H9 (cell line): ENCODE data around the gene SDC3. TPM values are rescaled to one million over a fixed set of nuclear protein-coding genes. Genes with fewer than 3 reads are reported as not detected.

ENCODE experiments used
- DNase-seq: peaks from one replicate; pipeline ENCODE4 v3.0.0-alpha.2; 2017
- H2AFZ ChIP-seq: one replicate; pipeline ENCODE4 v1.6.1; 2013; ENCODE audit warnings: mild to moderate bottlenecking, low read length, control low read depth, moderate library complexity
- H2AK5ac ChIP-seq: 2 replicates; pipeline ENCODE4 v1.6.1; 2013; ENCODE audit warnings: low read length, control low read depth, mixed read lengths; ENCODE audit not compliant: insufficient read length
- H2BK120ac ChIP-seq: one replicate; pipeline ENCODE4 v1.6.1; 2013; ENCODE audit warnings: low read depth, mild to moderate bottlenecking, low read length, control low read depth, inconsistent platforms; ENCODE audit not compliant: poor library complexity, severe bottlenecking
- H2BK12ac ChIP-seq: 2 replicates; pipeline ENCODE4 v1.6.1; 2013; ENCODE audit warnings: low read length, control low read depth, mixed read lengths, low read depth; ENCODE audit not compliant: insufficient read length
- H2BK15ac ChIP-seq: 2 replicates; pipeline ENCODE4 v1.6.1; 2013; ENCODE audit warnings: low read depth, low read length, control low read depth
- H2BK20ac ChIP-seq: one replicate; pipeline ENCODE4 v1.6.1; 2013; ENCODE audit warnings: low read depth, mild to moderate bottlenecking, low read length, control low read depth, inconsistent platforms; ENCODE audit not compliant: poor library complexity, severe bottlenecking
- H2BK5ac ChIP-seq: 2 replicates; pipeline ENCODE4 v1.6.1; 2013; ENCODE audit warnings: low read length, control low read depth, mixed read lengths; ENCODE audit not compliant: insufficient read length
- H3K14ac ChIP-seq: 2 replicates; pipeline ENCODE4 v1.6.1; 2013; ENCODE audit warnings: low read length, control low read depth; ENCODE audit not compliant: insufficient read depth
- H3K18ac ChIP-seq: 2 replicates; pipeline ENCODE4 v1.6.1; 2013; ENCODE audit warnings: low read depth, mild to moderate bottlenecking, mixed read lengths, low read length, control low read depth; ENCODE audit not compliant: insufficient read length
- H3K23ac ChIP-seq: 2 replicates; pipeline ENCODE4 v1.6.1; 2013; ENCODE audit warnings: low read length, control low read depth, mixed read lengths, low read depth; ENCODE audit not compliant: insufficient read length
- H3K23me2 ChIP-seq: 2 replicates; pipeline ENCODE4 v1.6.1; 2013; ENCODE audit warnings: low read depth, mild to moderate bottlenecking, mixed read lengths, low read length, control low read depth; ENCODE audit not compliant: insufficient read length, poor library complexity, severe bottlenecking
- H3K27ac ChIP-seq: 2 replicates; pipeline ENCODE4 v1.5.1; 2013; ENCODE audit warnings: low read length, control low read depth, mixed read lengths, low read depth; ENCODE audit not compliant: insufficient read length
- H3K27me3 ChIP-seq: 2 replicates; pipeline ENCODE4 v1.6.1; 2013; ENCODE audit warnings: low read length, control low read depth, inconsistent platforms; ENCODE audit not compliant: insufficient read depth
- H3K4ac ChIP-seq: 2 replicates; pipeline ENCODE4 v1.6.1; 2013; ENCODE audit warnings: low read depth, mild to moderate bottlenecking, control low read depth, inconsistent platforms, low read length, moderate library complexity
- H3K4me1 ChIP-seq: 2 replicates; pipeline ENCODE4 v1.6.1; 2013; ENCODE audit warnings: low read length, control low read depth, inconsistent platforms; ENCODE audit not compliant: insufficient read depth
- H3K4me2 ChIP-seq: 2 replicates; pipeline ENCODE4 v1.6.1; 2013; ENCODE audit warnings: low read length, control low read depth, mixed read lengths; ENCODE audit not compliant: insufficient read length, insufficient read depth
- H3K56ac ChIP-seq: 2 replicates; pipeline ENCODE4 v1.6.1; 2013; ENCODE audit warnings: low read depth, mild to moderate bottlenecking, mixed read lengths, low read length, control low read depth; ENCODE audit not compliant: insufficient read length
- H3K79me1 ChIP-seq: 2 replicates; pipeline ENCODE4 v1.6.1; 2013; ENCODE audit warnings: low read depth, mild to moderate bottlenecking, moderate library complexity, low read length, control low read depth, inconsistent platforms; ENCODE audit not compliant: insufficient read depth, poor library complexity, severe bottlenecking
- H3K79me2 ChIP-seq: 2 replicates; pipeline ENCODE4 v1.6.1; 2013; ENCODE audit warnings: low read length, control low read depth, inconsistent platforms; ENCODE audit not compliant: insufficient read depth
- H3K9ac ChIP-seq: 2 replicates; pipeline ENCODE4 v1.6.1; 2013; ENCODE audit warnings: low read length, control low read depth, mixed read lengths; ENCODE audit not compliant: insufficient read length; ENCODE audit errors: extremely low read depth
- H3K9me3 ChIP-seq: one replicate; pipeline ENCODE4 v1.6.1; 2013; ENCODE audit warnings: low read depth, low read length, inconsistent platforms; ENCODE audit not compliant: control insufficient read depth
- H3T11ph ChIP-seq: one replicate; pipeline ENCODE4 v1.6.1; 2013; ENCODE audit warnings: mild to moderate bottlenecking, low read length, control low read depth, inconsistent platforms
- H4K20me1 ChIP-seq: one replicate; pipeline ENCODE4 v1.6.1; 2013; ENCODE audit not compliant: control insufficient read depth, insufficient read length, insufficient read depth
- H4K5ac ChIP-seq: 2 replicates; pipeline ENCODE4 v1.6.1; 2013; ENCODE audit warnings: low read depth, mild to moderate bottlenecking, mixed read lengths, low read length, control low read depth; ENCODE audit not compliant: insufficient read length
- H4K8ac ChIP-seq: replicated peaks from 2 replicates; pipeline ENCODE4 v1.6.1; 2013; ENCODE audit warnings: low read length, control low read depth, mixed read lengths, low read depth; ENCODE audit not compliant: insufficient read length
- H4K91ac ChIP-seq: 2 replicates; pipeline ENCODE4 v1.6.1; 2013; ENCODE audit warnings: low read depth, mild to moderate bottlenecking, moderate library complexity, mixed read lengths, low read length, control low read depth; ENCODE audit not compliant: insufficient read length
- H3K27ac Mint-ChIP-seq, 3 experiments: 2 replicates in 2 of 3; 3 replicates in 1 of 3; pipeline ENCODE4 v1.8.0; 2020 to 2021; ENCODE audit warnings: mixed read lengths in 3 of 3, mild to moderate bottlenecking in 1 of 3, moderate library complexity in 1 of 3
- H3K27me3 Mint-ChIP-seq: 2 replicates; pipeline ENCODE4 v1.8.0; 2021; ENCODE audit warnings: low read depth, mild to moderate bottlenecking, moderate library complexity, mixed read lengths
- H3K36me3 Mint-ChIP-seq, 3 experiments: 2 replicates in 2 of 3; 3 replicates in 1 of 3; pipeline ENCODE4 v1.8.0; 2020 to 2021; ENCODE audit warnings: low read depth in 3 of 3, mixed read lengths in 3 of 3; ENCODE audit not compliant: insufficient read depth in 1 of 3
- H3K4me1 Mint-ChIP-seq, 2 experiments: 2 replicates each; pipeline ENCODE4 v1.8.0; 2020; ENCODE audit warnings: mixed read lengths in 2 of 2
- H3K4me3 Mint-ChIP-seq, 2 experiments: 2 replicates in 1 of 2; 3 replicates in 1 of 2; pipeline ENCODE4 v1.8.0; 2020 to 2021; ENCODE audit warnings: mild to moderate bottlenecking in 2 of 2, mixed read lengths in 2 of 2, moderate library complexity in 1 of 2
- H3K9me3 Mint-ChIP-seq, 2 experiments: 2 replicates in 1 of 2; 3 replicates in 1 of 2; pipeline ENCODE4 v1.8.0; 2020; ENCODE audit warnings: mild to moderate bottlenecking in 2 of 2, mixed read lengths in 2 of 2, moderate library complexity in 1 of 2
- WGBS: extraction: QIAGEN DNeasy Blood & Tissue Kit; methylation state at CpG from one replicate; pipeline ENCODE4 v1.1.7; 2013; ENCODE audit warnings: missing lambda C conversion rate, low lambda C conversion rate, mixed read lengths; ENCODE audit not compliant: insufficient read length; ENCODE audit errors: extremely low coverage; 5-methylcytosine and 5-hydroxymethylcytosine counted together
- total RNA-seq: library from RNA; stranded (reverse); gene quantifications from 2 replicates; pipeline ENCODE4 v1.2.1, GENCODE V29; 2021
- TF ChIP-seq, protein P1 (sequence below): fragments of 200-600 bp; sonication (generic); conservative IDR thresholded peaks from 3 replicates; pipeline ENCODE4 v1.8.0; 2021; ENCODE audit warnings: antibody characterized with exemption, mild to moderate bottlenecking

The SDC3 gene
- total RNA-seq, 1 experiment from 2014 or later, result 25.9 TPM

DNA sequence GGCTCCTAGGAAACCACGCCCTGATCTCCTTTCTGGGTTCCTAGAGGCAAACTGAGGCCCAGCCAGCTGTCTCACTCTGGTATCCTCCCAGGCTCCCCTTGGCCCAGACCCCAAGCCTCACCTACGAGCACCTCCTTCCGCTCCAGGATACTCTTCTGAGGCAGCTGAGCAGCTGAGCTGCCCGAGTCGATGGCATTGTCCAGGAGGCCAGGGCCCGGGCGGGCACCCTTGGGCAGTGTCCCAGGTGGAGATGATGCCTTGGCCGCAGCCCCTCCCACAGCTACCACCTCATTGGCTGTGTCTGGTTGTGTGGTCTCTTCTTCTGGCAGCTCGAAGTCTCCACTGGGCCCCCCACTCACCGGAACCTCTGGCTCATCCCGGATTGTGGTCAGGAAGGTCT lies 34.4 kb downstream of the SDC3 start:
- H3K14ac ChIP-seq, result no peak overlapping the region; the same call in 1 of the 2 replicates
- H3K36me3 Mint-ChIP-seq, result peaks cover 4 to 9% (median 5%) of the 10 kb centered on the region in 3 experiments; a peak in 6 of 7 replicates
- H3K27me3 Mint-ChIP-seq, result no peaks in the 10 kb centered on the region
- no peak overlapping the region for H3K18ac ChIP-seq
- TF ChIP-seq, protein P1, sequence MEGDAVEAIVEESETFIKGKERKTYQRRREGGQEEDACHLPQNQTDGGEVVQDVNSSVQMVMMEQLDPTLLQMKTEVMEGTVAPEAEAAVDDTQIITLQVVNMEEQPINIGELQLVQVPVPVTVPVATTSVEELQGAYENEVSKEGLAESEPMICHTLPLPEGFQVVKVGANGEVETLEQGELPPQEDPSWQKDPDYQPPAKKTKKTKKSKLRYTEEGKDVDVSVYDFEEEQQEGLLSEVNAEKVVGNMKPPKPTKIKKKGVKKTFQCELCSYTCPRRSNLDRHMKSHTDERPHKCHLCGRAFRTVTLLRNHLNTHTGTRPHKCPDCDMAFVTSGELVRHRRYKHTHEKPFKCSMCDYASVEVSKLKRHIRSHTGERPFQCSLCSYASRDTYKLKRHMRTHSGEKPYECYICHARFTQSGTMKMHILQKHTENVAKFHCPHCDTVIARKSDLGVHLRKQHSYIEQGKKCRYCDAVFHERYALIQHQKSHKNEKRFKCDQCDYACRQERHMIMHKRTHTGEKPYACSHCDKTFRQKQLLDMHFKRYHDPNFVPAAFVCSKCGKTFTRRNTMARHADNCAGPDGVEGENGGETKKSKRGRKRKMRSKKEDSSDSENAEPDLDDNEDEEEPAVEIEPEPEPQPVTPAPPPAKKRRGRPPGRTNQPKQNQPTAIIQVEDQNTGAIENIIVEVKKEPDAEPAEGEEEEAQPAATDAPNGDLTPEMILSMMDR, result no peak
- H2BK120ac ChIP-seq, result no peak overlapping the region
- H3T11ph ChIP-seq, result no peak overlapping the region
- H3K23ac ChIP-seq, result no peak overlapping the region
- H4K91ac ChIP-seq, result no peak overlapping the region
- no peaks in the 10 kb centered on the region for H4K20me1 ChIP-seq
- H2BK20ac ChIP-seq, result no peak overlapping the region
- no peak overlapping the region for H3K4me2 ChIP-seq
- H4K8ac ChIP-seq, result no peak overlapping the region
- no peak for DNase-seq
- H3K4me1 ChIP-seq, result peaks cover 2% of the 10 kb centered on the region; the same call in 1 of the 2 replicates
- H3K27me3 ChIP-seq, result no peaks in the 10 kb centered on the region
- no peak overlapping the region for H2BK5ac ChIP-seq
- no peak overlapping the region for H2BK12ac ChIP-seq
- no peak overlapping the region for H3K56ac ChIP-seq
- peaks cover 14% of the 10 kb centered on the region for H3K9me3 ChIP-seq
- H2AK5ac ChIP-seq, result no peak overlapping the region
- no peak overlapping the region for H3K9ac ChIP-seq
- H3K4me1 Mint-ChIP-seq, result peaks cover 21 to 30% of the 10 kb centered on the region in 2 experiments
- H2AFZ ChIP-seq, result no peak overlapping the region
- no peaks in the 10 kb centered on the region for H3K23me2 ChIP-seq
- no peak overlapping the region for H2BK15ac ChIP-seq
- no peak overlapping the region for H3K4me3 Mint-ChIP-seq
- H3K27ac ChIP-seq, result no peak overlapping the region
- no CpG with 5 or more reads among the region's 11 CpGs for WGBS
- no peaks in the 10 kb centered on the region for H3K9me3 Mint-ChIP-seq
- no peak overlapping the region for H4K5ac ChIP-seq
- H3K27ac Mint-ChIP-seq, result no peak overlapping the region; a peak in 1 of 7 replicates
- H3K79me1 ChIP-seq, result no peaks in the 10 kb centered on the region
- no peak overlapping the region for H3K4ac ChIP-seq
- H3K79me2 ChIP-seq, result no peaks in the 10 kb centered on the region
